ENCODE results near the gene ATF4. TPM values are rescaled to one million over a fixed set of nuclear protein-coding genes. Genes with fewer than 3 reads are reported as not detected.

The ATF4 gene, protein sequence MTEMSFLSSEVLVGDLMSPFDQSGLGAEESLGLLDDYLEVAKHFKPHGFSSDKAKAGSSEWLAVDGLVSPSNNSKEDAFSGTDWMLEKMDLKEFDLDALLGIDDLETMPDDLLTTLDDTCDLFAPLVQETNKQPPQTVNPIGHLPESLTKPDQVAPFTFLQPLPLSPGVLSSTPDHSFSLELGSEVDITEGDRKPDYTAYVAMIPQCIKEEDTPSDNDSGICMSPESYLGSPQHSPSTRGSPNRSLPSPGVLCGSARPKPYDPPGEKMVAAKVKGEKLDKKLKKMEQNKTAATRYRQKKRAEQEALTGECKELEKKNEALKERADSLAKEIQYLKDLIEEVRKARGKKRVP
- 100 to 1,000 TPM; 757 to 758 TPM for total RNA-seq
- 103 TPM for polyA plus RNA-seq

DNA sequence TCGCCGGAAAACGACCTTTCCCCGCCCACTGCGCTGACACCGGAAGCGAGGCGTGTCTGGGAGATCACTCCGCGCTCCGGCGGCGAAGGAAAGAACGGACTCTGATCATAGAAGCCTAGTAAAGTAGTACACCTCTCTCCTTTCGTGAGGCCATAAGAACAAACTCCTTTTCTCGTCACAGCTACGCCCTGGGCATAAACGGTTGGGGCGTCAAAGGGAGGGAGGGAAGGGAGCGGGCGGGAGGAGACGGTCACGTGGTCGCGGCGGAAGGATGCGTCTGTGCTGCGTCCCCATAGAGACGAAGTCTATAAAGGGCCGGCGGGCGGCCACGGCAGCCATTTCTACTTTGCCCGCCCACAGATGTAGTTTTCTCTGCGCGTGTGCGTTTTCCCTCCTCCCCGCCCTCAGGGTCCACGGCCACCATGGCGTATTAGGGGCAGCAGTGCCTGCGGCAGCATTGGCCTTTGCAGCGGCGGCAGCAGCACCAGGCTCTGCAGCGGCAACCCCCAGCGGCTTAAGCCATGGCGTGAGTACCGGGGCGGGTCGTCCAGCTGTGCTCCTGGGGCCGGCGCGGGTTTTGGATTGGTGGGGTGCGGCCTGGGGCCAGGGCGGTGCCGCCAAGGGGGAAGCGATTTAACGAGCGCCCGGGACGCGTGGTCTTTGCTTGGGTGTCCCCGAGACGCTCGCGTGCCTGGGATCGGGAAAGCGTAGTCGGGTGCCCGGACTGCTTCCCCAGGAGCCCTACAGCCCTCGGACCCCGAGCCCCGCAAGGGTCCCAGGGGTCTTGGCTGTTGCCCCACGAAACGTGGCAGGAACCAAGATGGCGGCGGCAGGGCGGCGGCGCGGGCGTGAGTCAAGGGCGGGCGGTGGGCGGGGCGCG is at the start of gene ATF4:
ATF4 (plus strand) TSS at position 337 of the 880 bp plus-strand sequence. CDS start 884 bp downstream, outside the sequence.
- H3K4me1 ChIP-seq (ENCODE audit: insufficient read depth, low read length), result peaks cover 39% of the 10 kb centered on the region
- peaks cover 38% of the 10 kb centered on the region for H3K36me3 ChIP-seq (ENCODE audit: insufficient read depth, low read length)
- H3K27ac ChIP-seq (ENCODE audit: low read depth, low read length), result peak within 1 kb of the TSS; percentile 80
- H3K9me3 Mint-ChIP-seq, result peaks cover 0 to 4% (median 3%) of the 10 kb centered on the region in 5 donors
- ChIA-PET CTCF (interaction anchor here (0.7 to 3.1 kb wide), 12 partner anchors 8 to 524 kb away, joined by 3 to 31 read pairs (median 4); partner anchors contain the start of genes RPL3, RPS19BP1 and TAB1), POLR2A (interaction anchor here (0.5 to 2.2 kb wide), 23 partner anchors 9 to 1268 kb away, joined by 3 to 33 read pairs (median 4); partner anchors contain the start of genes MIEF1, RPL3, RPS19BP1 and TAB1)
- H3K4me1 Mint-ChIP-seq, result peaks cover 48 to 58% (median 53%) of the 10 kb centered on the region in 3 donors
- peak within 1 kb of the TSS; percentile 89 to 99 (median 96) for H3K4me3 Mint-ChIP-seq
- H3K36me3 Mint-ChIP-seq, result peaks cover 5 to 68% (median 17%) of the 10 kb centered on the region in 3 donors
- no peaks in the 10 kb centered on the region for H3K27me3 ChIP-seq (ENCODE audit: insufficient read depth, low read length, poor library complexity, severe bottlenecking)
- H3K27ac Mint-ChIP-seq, result peak within 1 kb of the TSS; percentile 95 to 100 (median 98)
- H3K9me3 ChIP-seq (ENCODE audit: low read length), result no peaks in the 10 kb centered on the region
- H3K4me3 ChIP-seq (ENCODE audit: low read length), result peak within 1 kb of the TSS; percentile 90
- peaks cover 0 to 14% of the 10 kb centered on the region in 2 donors for H3K27me3 Mint-ChIP-seq
- peak; percentile 58 to 99 (median 86) for DNase-seq

DNA sequence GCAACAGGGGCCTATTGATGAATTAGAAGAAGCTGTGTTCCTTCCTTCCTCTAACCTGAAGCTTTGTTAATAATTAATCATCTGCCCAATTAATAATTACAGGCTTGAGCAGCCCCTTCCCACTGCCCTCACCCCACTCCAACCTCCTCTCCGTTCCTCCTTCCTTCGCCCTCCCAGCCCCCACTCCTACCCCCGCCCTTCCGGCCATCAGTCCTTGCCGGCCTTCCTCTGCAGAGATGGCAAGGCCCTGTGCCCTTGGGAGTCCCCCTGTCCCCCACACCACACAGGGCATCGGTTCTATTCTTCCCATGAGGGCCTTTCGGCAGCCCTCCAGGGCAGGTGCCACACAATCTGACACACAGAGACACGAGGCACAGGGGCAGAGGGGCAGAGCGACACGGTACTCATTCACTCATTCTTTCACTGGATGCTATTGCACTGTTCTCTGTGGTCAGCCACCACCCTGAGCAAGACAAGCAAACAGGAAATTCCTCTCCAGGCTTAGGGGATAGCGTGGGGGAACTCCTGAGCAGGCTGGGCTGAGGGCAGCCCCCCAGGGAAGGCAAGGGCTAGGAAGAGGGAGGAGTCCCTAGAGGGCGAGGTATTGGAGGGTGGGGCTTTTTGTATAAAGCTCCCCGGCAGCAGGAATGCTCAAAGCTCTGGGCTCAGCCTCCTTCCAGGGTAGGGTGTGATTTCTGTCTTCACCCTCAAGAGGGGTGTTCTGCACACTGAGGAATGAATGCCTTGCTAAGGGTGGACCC is 48.8 kb upstream of the ATF4 start:
- peaks cover 1 to 3% of the 10 kb centered on the region in 2 donors for H3K27me3 Mint-ChIP-seq
- Histone ChIP-seq H3K27me3 (ENCODE audit: insufficient read depth, low read length, poor library complexity, severe bottlenecking) (no peaks in the 10 kb centered on the region), H3K9me3 (ENCODE audit: low read length) (no peaks in the 10 kb centered on the region), H3K36me3 (ENCODE audit: insufficient read depth, low read length) (no peaks in the 10 kb centered on the region), H3K4me3 (ENCODE audit: low read length) (no peak overlapping the region), H3K27ac (ENCODE audit: low read depth, low read length) (peak overlapping the region; percentile 28), H3K4me1 (ENCODE audit: insufficient read depth, low read length) (peaks cover 14% of the 10 kb centered on the region)
- DNase-seq, result peak in 1 of 5 donors; percentile 18
- ChIA-PET CTCF (interaction anchor here (1.0 to 1.4 kb wide), 2 partner anchors 18 to 57 kb away, joined by 3 to 5 read pairs; no protein-coding TSS in a partner anchor), POLR2A (no interaction called here)
- peak overlapping the region in 6 of 8 donors; percentile 31 to 81 (median 70) for H3K27ac Mint-ChIP-seq
- H3K9me3 Mint-ChIP-seq, result no peaks in the 10 kb centered on the region
- H3K36me3 Mint-ChIP-seq, result no peaks in the 10 kb centered on the region
- peak overlapping the region in 3 of 7 donors; percentile 47 to 56 (median 49) for H3K4me3 Mint-ChIP-seq
- peaks cover 7 to 22% (median 14%) of the 10 kb centered on the region in 3 donors for H3K4me1 Mint-ChIP-seq

DNA sequence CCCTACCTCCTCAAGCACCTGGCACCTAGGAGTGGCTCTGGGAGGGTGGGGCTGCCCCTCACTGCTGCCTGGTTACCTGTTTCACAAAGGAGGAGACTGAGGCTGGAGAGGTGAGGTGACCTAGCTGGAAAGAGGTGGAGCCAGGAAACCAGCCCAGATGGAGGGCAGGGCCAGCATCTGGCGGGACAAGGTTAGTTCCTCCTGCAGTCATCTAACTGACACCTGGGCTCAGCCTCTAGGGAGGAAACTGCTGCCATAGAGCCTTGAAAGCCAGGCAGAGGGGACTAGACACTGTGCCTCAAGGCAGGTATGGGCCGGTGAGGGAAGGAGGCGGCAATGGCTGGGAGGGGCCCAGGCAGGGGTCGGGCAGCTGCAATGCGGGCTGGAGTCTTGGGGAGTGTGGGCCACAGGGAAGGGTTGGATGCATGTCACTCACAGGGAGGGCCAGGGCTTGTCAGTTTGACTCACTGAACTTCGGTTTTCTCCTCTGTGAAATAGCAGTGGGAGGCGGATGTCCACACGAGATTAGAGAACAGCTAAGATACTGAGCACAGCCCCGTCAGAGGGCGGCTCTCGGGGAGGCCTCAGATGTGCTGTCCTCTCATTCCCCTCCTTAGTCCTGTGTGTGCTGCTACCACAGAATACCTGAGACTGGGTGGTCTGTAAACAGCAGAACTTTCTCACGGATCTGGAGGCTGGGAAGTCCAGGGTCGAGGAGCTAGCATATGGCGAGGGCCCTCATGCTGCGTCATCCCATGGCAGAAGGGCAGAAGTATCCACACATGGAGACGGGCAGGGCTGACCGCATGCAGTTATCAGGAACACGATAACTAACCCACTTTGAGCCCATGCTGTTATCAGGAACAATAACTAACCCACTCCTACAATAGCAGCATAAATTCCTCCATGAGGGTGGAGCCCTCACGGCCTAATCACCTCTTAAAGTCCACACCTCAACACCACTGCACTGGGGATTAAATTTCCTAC is 47.5 kb upstream of the ATF4 start:
- no peaks in the 10 kb centered on the region for H3K27me3 ChIP-seq (ENCODE audit: insufficient read depth, low read length, poor library complexity, severe bottlenecking)
- H3K4me1 Mint-ChIP-seq, result peaks cover 7 to 22% (median 14%) of the 10 kb centered on the region in 3 donors
- POLR2A ChIA-PET, result no interaction called here
- DNase-seq, result no peak
- H3K9me3 Mint-ChIP-seq, result no peaks in the 10 kb centered on the region
- no peaks in the 10 kb centered on the region for H3K36me3 Mint-ChIP-seq
- peaks cover 14% of the 10 kb centered on the region for H3K4me1 ChIP-seq (ENCODE audit: insufficient read depth, low read length)
- H3K9me3 ChIP-seq (ENCODE audit: low read length), result no peaks in the 10 kb centered on the region
- CTCF ChIA-PET, result interaction anchor here (0.7 kb wide), 1 partner anchor 35 kb away, joined by 3 read pairs; no protein-coding TSS in a partner anchor
- H3K27ac ChIP-seq (ENCODE audit: low read depth, low read length), result peak overlapping the region; percentile 28
- peak overlapping the region in 1 of 8 donors; percentile 3 for H3K27ac Mint-ChIP-seq
- H3K4me3 ChIP-seq (ENCODE audit: low read length), result no peak overlapping the region
- no peaks in the 10 kb centered on the region for H3K36me3 ChIP-seq (ENCODE audit: insufficient read depth, low read length)
- H3K4me3 Mint-ChIP-seq, result no peak overlapping the region
- H3K27me3 Mint-ChIP-seq, result peaks cover 1 to 3% of the 10 kb centered on the region in 2 donors

DNA sequence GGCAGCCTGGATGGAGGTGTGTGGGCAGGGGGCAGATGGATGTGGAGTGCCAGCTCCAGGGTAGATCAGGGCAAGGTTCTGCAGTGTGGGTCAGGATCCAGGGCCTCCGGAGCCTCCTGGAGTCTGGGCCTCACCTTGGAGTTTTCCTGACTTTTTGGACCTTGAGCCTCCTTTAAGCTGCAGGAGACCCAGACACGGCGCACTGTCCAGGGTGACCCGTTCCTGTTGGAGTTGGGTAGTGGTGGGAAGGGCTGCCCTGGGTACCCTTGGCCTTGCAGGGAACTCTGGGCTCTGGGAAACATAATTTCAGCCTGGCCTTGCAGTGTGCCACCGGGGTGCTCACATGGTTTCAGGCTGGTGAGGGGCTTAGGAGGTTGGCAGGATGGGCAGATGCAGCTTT is 46.5 kb upstream of the ATF4 start:
- Histone ChIP-seq H3K4me1 (ENCODE audit: insufficient read depth, low read length) (peaks cover 14% of the 10 kb centered on the region), H3K36me3 (ENCODE audit: insufficient read depth, low read length) (no peaks in the 10 kb centered on the region), H3K27me3 (ENCODE audit: insufficient read depth, low read length, poor library complexity, severe bottlenecking) (no peaks in the 10 kb centered on the region), H3K9me3 (ENCODE audit: low read length) (no peaks in the 10 kb centered on the region), H3K27ac (ENCODE audit: low read depth, low read length) (no peak overlapping the region), H3K4me3 (ENCODE audit: low read length) (no peak overlapping the region)
- no peaks in the 10 kb centered on the region for H3K27me3 Mint-ChIP-seq
- H3K4me3 Mint-ChIP-seq, result no peak overlapping the region
- ChIA-PET CTCF (no interaction called here), POLR2A (no interaction called here)
- H3K4me1 Mint-ChIP-seq, result peaks cover 7 to 22% (median 14%) of the 10 kb centered on the region in 3 donors
- DNase-seq, result no peak
- H3K36me3 Mint-ChIP-seq, result no peaks in the 10 kb centered on the region
- no peaks in the 10 kb centered on the region for H3K9me3 Mint-ChIP-seq
- H3K27ac Mint-ChIP-seq, result no peak overlapping the region

DNA sequence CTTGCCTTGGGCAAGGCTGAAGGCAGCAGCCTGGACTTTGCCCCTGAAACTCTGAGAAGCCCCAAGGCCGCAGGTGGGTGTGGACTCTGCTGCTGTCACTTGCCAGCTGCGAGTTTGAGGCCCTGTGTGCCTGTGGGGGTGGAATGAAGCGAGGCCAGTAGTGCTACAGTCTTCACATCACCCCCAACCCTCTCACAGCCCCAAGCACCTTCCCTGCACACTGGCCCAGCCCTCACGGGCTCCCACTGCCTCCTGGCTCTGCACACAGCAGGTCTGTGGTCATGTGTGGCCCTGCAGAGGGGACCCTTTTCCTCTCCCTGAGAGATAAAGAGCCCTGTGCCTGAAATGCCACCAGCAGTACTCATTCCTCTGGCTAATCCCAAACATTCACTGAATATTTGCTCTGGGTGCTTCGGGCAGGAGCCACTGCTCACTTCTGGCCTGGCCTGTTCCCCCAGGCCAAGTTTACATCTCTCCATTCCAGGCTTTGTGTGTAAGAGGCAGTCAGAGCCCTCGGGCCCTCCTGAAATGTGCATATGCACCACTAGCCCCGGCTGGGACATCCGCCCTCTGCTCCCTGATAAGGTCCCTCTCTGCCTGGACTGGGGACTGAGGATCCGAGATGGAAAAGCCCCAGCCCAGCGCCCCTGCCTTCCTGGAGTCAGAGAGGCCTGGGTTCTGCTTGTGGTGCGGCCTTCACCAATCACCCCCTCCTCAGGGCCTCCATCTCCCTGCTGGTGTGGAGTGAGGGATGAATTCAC is 45.8 kb upstream of the ATF4 start:
- Mint-ChIP-seq H3K27me3 (peaks cover 0 to under 1% of the 10 kb centered on the region in 2 donors), H3K36me3 (no peaks in the 10 kb centered on the region), H3K4me1 (peaks cover 7 to 22% (median 14%) of the 10 kb centered on the region in 3 donors), H3K9me3 (no peaks in the 10 kb centered on the region), H3K4me3 (no peak overlapping the region), H3K27ac (no peak overlapping the region)
- Histone ChIP-seq H3K27ac (ENCODE audit: low read depth, low read length) (no peak overlapping the region), H3K9me3 (ENCODE audit: low read length) (no peaks in the 10 kb centered on the region), H3K36me3 (ENCODE audit: insufficient read depth, low read length) (no peaks in the 10 kb centered on the region), H3K27me3 (ENCODE audit: insufficient read depth, low read length, poor library complexity, severe bottlenecking) (no peaks in the 10 kb centered on the region), H3K4me3 (ENCODE audit: low read length) (no peak overlapping the region), H3K4me1 (ENCODE audit: insufficient read depth, low read length) (peaks cover 14% of the 10 kb centered on the region)
- no peak for DNase-seq
- ChIA-PET CTCF (interaction anchor here (0.8 to 1.4 kb wide), 2 partner anchors 19 to 75 kb away, joined by 3 read pairs; partner anchors contain the start of gene TAB1), POLR2A (no interaction called here)

DNA sequence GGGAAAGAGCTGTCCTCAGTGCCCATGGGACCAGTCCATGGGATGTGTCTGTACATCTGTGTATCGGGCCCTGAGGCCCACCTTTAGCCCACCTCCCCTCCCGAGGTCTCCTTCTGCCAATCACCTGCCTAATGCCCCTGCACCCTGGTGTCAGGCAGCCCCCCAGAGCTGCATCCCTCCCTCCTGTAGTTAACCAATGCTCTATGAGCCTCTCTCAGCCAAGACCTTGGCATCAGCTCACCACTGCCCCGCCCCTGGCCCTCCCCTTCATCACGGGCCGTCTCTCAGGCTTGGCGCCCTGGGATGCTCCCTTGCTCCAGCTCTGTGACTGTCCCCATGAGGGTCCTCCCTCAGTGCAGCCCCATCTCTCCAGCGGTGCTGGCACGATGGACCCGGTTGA is 45.0 kb upstream of the ATF4 start:
- CTCF ChIA-PET, result interaction anchor here (0.8 to 1.4 kb wide), 2 partner anchors 18 to 76 kb away, joined by 3 read pairs; partner anchors contain the start of gene TAB1
- DNase-seq, result no peak
- Histone ChIP-seq H3K27ac (ENCODE audit: low read depth, low read length) (no peak overlapping the region), H3K4me1 (ENCODE audit: insufficient read depth, low read length) (peaks cover 14% of the 10 kb centered on the region), H3K27me3 (ENCODE audit: insufficient read depth, low read length, poor library complexity, severe bottlenecking) (no peaks in the 10 kb centered on the region), H3K36me3 (ENCODE audit: insufficient read depth, low read length) (no peaks in the 10 kb centered on the region), H3K9me3 (ENCODE audit: low read length) (no peaks in the 10 kb centered on the region), H3K4me3 (ENCODE audit: low read length) (no peak overlapping the region)
- H3K27ac Mint-ChIP-seq, result peak overlapping the region in 1 of 8 donors; percentile 61
- no peaks in the 10 kb centered on the region for H3K36me3 Mint-ChIP-seq
- H3K9me3 Mint-ChIP-seq, result no peaks in the 10 kb centered on the region
- POLR2A ChIA-PET, result no interaction called here
- peaks cover 0 to 1% of the 10 kb centered on the region in 2 donors for H3K27me3 Mint-ChIP-seq
- H3K4me3 Mint-ChIP-seq, result no peak overlapping the region
- peaks cover 7 to 22% (median 12%) of the 10 kb centered on the region in 3 donors for H3K4me1 Mint-ChIP-seq
